G401 (cell line): ENCODE measurements around the gene P2RY6. TPM values are rescaled to one million over a fixed set of nuclear protein-coding genes. Genes with fewer than 3 reads are reported as not detected.

ENCODE experiments used
- DNase-seq: peaks from one replicate; pipeline ENCODE4 v3.0.0-alpha.2; 2015; ENCODE audit warnings: low spot score
- in situ Hi-C: cut with HindIII; loops from 2 replicates; pipeline ENCODE4 v1.10.0; 2016; ENCODE audit warnings: low sequenced_read_pairs, mixed read lengths
- total RNA-seq: library from RNA; depleted of rRNA; stranded (reverse); fragments of >200 nt; shearing (Covaris generic); gene quantifications from 2 replicates; pipeline ENCODE4 v1.2.3, GENCODE V29; 2014

Gene P2RY6
- total RNA-seq, 1 experiment from 2014 or later: not detected

DNA sequence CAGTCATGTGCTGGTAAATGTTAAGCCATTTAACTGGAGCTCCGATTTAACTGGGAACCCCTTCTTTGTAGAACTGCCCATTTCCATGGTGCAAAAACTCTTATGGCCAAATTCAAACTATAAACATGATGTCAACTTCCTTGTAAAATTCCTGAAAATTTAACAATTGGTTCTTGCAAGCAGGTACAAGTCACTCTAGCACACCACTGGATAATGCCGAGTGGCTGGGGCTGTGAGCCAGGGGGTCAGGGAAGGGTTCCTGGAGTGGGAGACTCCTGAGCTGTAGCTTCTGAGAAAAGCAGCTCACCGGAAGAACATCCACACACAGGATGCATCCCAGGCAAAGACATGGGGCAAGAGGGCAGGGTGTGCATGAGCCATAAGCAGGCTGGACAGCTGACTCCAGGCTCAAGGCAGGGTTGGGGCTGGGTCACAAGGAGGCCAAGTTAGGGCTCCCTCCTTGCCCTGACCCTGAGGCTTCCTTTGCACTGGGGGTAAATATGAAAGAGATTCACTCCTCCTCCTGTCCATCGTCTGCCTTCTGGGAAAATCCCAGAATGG lies 35.9 kb upstream of the P2RY6 start:
- no peak for DNase-seq
- in situ Hi-C loops: no loop called here

DNA sequence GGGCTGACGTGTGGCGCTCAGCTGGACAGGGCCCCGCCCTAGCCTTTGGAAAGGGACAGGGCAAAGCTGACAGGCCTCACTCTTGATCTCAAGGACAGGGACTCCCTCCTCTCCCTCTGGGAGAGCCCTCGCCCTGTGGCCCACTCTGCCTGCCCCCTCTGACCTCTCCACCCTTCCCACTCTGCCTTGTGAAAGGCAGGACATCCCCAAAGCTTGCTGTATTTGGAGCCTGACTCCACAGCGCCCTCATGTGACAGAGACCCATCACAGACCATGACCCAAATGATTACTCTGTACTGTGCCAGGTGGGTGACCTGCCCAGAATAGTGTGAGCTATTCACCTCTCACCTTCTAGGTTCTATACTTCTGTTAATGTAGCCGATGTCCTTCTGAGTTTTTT lies 35.3 kb upstream of the P2RY6 start:
- peak; percentile 21 for DNase-seq
- in situ Hi-C loops: no loop called here

DNA sequence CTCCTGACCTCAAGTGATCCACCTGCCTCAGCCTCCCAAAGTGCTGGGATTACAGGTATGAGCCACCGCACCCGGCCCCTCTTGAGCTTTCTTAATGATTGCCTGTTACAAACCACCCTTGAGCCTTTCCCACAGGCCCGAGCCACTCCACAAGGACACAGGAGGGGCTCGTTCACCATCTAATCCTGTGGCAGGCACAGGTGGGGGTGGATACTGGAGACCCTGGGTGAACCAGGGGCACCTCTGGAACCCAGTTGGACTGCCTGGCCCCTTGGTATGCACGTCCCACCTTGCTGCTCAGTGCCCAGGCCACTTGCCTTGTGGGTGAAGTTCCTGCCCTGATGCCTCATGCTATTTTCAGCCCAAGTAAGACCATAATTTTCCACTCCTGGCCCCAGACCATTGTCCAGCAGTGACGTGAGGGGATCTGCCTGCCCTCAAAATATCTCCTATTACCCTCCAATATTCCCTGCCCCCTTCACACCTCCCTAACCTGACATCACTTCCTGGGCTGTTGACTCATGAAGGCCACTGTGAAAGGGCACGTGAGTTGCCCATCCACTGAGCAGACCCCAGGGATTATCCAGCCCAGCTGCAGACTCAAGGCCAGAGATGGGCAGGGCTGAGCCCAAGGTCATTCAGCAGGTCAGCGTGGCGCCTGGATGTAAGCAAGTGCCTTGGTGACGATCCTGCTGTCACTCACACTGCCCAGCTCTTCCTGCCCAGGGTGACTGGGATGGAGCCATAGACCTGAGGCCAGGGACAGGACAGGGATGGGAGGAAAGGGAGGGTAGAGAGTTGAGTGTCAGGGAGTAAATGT lies 34.5 kb upstream of the P2RY6 start:
- in situ Hi-C loops: no loop called here
- DNase-seq: no peak

DNA sequence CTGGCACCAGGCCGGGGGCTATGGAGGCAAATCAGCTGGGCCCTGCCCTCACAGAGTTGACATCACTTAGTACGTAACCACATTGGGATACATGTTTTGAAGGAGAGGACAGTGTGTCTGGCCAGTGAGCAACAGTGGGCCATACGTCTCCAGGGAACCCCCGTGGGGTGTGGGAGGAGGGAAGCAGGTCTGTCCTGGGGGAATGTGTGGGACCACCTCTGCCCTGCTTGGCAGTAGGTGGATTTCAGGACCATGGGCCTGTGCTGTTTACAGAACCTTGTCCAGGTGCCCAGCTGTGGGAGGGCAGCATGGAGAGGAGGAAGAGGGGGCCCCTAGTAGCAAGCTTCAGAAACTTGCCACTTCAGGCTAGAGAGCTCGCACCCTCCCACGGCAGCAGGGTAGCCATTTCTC lies 33.0 kb upstream of the P2RY6 start:
- no peak for DNase-seq
- in situ Hi-C loops: no loop called here

GRCh38 chr11:73239571-73240189 lies 32.5 kb upstream of the P2RY6 start:
- in situ Hi-C loops: no loop called here
- no peak for DNase-seq

- in situ Hi-C loops: no loop called here
- no peak for DNase-seq
These were observed 31.9 kb upstream of the P2RY6 start for GRCh38 chr11:73240190-73240781.

GRCh38 chr11:73241300-73241699 lies 30.8 kb upstream of the P2RY6 start:
- in situ Hi-C loops: no loop called here

DNA sequence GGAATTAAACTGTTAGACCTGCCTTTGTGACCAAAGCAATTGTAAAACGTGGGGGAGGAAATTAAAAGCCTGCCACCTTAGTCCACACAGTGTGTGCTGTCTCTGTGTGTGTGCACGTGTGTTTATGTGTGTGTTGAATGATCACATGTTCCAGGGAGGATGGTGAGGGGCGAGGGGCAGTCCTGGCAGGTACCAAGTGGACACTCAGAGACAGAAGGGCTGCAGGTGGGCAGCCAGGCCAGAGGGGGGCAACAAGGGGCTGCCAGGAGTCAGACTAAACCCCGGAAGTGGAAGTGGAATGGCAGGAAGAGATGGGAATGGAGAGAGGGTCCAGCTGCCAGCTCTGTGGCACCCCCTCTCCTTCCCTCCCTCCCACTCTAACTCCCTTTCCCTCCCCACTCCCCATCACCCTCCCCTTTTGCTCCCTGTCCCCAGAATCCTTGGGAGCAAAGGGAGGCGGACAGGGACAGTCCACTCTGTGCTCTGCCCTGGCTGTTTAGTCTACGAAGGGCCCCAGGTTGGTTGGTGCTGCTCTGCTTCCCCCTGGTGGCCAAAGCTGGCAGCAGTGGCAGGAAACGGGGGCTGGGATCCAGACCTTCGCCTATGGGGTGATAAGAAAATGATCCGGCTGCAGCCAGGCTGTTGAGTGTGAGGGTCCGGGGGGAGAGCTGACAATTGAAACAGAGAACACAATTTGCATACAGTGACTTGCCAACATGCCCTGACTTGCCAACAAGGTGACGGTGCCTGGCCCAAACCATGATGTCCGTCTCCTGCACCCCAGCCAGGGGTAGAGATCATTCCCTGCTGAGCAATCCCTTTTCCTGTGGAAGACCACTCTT lies 29.7 kb upstream of the P2RY6 start:
- DNase-seq: peak; percentile 53
- in situ Hi-C loops: no loop called here

More at GRCh38 chr11:73241300-73241699, 30.8 kb upstream of the P2RY6 start:
- no peak for DNase-seq

DNA sequence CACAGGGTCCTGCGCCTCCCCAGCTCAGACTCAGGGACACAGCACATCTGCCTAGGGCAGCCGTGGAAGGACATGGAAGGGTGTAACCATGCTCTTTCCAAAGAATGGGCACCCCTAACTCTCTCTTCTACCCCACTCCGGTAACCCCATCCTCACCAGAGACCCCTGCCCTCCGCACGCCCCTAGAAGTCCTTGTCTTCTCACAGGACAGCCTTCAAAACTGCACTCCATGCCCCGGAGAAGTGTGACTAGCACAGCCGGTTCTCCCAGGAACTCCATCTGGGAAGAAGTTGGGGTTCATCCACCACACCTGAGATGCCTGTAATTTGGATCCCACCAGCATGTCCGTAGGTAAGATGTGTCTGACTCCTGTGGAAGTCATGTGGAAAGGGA lies 29.0 kb upstream of the P2RY6 start:
- in situ Hi-C loops: no loop called here
- no peak for DNase-seq

DNA sequence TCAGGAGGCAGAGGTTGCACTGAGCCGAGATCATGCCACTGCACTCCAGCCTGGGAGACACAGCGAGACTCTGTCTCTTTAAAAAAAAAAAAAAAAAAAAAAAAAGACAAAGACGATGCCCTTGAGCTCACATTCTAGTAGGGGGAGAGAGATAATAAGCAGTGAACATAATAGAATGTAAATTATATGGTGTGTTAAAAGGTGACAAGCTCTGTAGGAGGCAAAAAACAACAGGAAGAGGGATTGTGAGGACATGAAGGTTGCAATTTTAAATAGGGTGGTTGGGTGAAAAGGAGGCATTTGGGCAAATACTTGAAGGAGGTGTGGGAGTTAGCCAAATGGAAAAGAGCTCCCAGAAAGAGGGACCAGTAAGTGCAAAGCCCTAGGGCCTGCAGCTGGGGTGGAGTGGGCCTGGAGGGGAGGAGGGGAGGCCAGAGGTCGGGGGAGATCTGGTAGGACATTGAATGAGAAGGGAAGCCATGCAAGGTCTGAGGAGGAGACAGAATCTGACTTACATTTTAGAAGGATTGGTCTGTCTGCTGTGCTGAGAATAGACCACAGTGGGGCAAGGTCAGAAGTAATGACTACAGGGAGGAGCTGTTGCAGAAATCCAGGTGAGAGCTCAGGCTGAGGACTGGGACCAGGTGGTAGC lies 27.4 kb upstream of the P2RY6 start:
- no peak for DNase-seq
- in situ Hi-C loops: no loop called here

GRCh38 chr11:73245461-73245860 lies 26.7 kb upstream of the P2RY6 start:
- no peak for DNase-seq
- in situ Hi-C loops: no loop called here

GRCh38 chr11:73246303-73246702 lies 25.8 kb upstream of the P2RY6 start:
- in situ Hi-C loops: no loop called here
- no peak for DNase-seq

DNA sequence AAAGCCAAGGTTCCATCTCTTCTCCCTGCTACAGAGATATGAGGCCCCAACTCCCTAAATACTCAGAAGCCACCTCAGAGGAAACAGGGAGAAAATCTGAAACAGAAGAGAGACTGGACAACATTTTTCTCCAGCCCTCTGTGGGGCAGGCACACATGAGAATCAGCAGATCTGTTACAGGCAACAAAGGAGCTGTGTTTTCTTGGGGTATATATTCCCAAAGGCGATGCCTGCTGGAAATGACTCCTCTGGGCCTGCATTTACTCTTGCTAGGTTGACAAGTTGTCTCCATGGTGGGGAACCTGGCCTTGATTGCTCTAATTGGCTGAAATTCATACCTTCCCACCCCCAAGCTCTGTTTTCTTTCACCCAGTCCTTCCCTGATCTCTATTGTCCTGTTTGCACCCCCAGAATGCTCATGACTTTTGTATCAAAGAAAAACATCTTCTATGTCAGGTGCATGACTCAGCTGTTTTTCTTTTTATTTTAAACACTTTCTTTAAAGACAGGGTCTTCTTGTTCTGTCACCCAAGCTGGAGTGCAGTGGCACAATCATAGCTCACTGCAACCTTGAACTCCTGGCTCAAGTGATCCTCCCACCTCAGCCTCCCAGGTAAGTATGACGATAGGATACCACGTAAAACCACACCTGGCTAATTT lies 23.5 kb upstream of the P2RY6 start:
- no peak for DNase-seq
- in situ Hi-C loops: no loop called here

DNA sequence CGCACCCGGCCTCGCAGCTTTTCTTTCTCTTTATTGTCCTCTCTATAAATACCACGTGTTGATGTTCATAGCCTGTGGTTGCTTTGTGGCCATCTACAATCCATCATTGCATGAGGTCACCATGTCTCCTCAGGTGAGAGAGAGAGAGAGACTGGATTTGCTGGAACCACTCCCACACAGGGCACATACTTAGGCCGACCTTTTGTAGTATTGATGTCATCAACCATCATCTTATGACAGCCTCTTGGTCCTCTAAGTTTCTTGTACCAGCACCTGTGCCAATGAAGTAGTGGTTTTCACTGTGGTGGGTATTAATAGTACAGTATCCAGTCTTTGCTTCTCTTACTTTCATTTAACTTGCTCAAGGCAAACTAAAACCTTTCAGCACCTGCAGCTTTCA lies 22.8 kb upstream of the P2RY6 start:
- in situ Hi-C loops: no loop called here
- DNase-seq: no peak

- in situ Hi-C loops: no loop called here
- no peak for DNase-seq
These were observed 22.0 kb upstream of the P2RY6 start for GRCh38 chr11:73249853-73250783.

- no peak for DNase-seq
- in situ Hi-C loops: no loop called here
These were observed 19.5 kb upstream of the P2RY6 start for GRCh38 chr11:73252577-73253191.
